ENCODE data around the gene TRIM25.

TRIM25 gene

GRCh38 chr17:56850591-56850990, 63.3 kb downstream of the TRIM25 start:
- Histone ChIP-seq H3K4me1 (ENCODE audit: control insufficient read depth, insufficient read depth, low read length) (no peaks in the 10 kb centered on the region), H3K4me3 (ENCODE audit: low read length) (no peak overlapping the region), H3K9me3 (ENCODE audit: control insufficient read depth, low read length) (no peaks in the 10 kb centered on the region), H3K9ac (ENCODE audit: low read length) (no peak overlapping the region), H3K36me3 (ENCODE audit: control insufficient read depth, insufficient read depth, low read length, severe bottlenecking) (peaks cover 19% of the 10 kb centered on the region), H3K27me3 (replicated peaks; ENCODE audit: control insufficient read depth, insufficient read depth, low read length) (no peaks in the 10 kb centered on the region)
- no peak for DNase-seq (ENCODE audit: low read depth)

GRCh38 chr17:56849131-56849530, 64.7 kb downstream of the TRIM25 start:
- no peak for DNase-seq (ENCODE audit: low read depth)
- Histone ChIP-seq H3K9me3 (ENCODE audit: control insufficient read depth, low read length) (no peaks in the 10 kb centered on the region), H3K4me1 (ENCODE audit: control insufficient read depth, insufficient read depth, low read length) (no peaks in the 10 kb centered on the region), H3K36me3 (ENCODE audit: control insufficient read depth, insufficient read depth, low read length, severe bottlenecking) (peaks cover 19% of the 10 kb centered on the region), H3K27me3 (replicated peaks; ENCODE audit: control insufficient read depth, insufficient read depth, low read length) (no peaks in the 10 kb centered on the region), H3K9ac (ENCODE audit: low read length) (no peak overlapping the region), H3K4me3 (ENCODE audit: low read length) (no peak overlapping the region)

- Histone ChIP-seq H3K9me3 (ENCODE audit: control insufficient read depth, low read length) (no peaks in the 10 kb centered on the region), H3K27me3 (replicated peaks; ENCODE audit: control insufficient read depth, insufficient read depth, low read length) (no peaks in the 10 kb centered on the region), H3K4me1 (ENCODE audit: control insufficient read depth, insufficient read depth, low read length) (no peaks in the 10 kb centered on the region), H3K9ac (ENCODE audit: low read length) (no peak overlapping the region), H3K4me3 (ENCODE audit: low read length) (no peak overlapping the region), H3K36me3 (ENCODE audit: control insufficient read depth, insufficient read depth, low read length, severe bottlenecking) (peaks cover 19% of the 10 kb centered on the region)
- no peak for DNase-seq (ENCODE audit: low read depth)
Observed at GRCh38 chr17:56847106-56847505, 66.7 kb downstream of the TRIM25 start.

GRCh38 chr17:56845934-56846333, 67.9 kb downstream of the TRIM25 start:
- DNase-seq (ENCODE audit: low read depth) = no peak
- H3K9ac ChIP-seq (ENCODE audit: low read length) = no peak overlapping the region
- H3K9me3 ChIP-seq (ENCODE audit: control insufficient read depth, low read length) = no peaks in the 10 kb centered on the region
- peaks cover 16% of the 10 kb centered on the region for H3K36me3 ChIP-seq (ENCODE audit: control insufficient read depth, insufficient read depth, low read length, severe bottlenecking)
- no peak overlapping the region for H3K4me3 ChIP-seq (ENCODE audit: low read length)
- no peaks in the 10 kb centered on the region for H3K27me3 ChIP-seq (replicated peaks; ENCODE audit: control insufficient read depth, insufficient read depth, low read length)
- H3K4me1 ChIP-seq (ENCODE audit: control insufficient read depth, insufficient read depth, low read length) = no peaks in the 10 kb centered on the region

GRCh38 chr17:56842577-56842976, 71.3 kb downstream of the TRIM25 start:
- Histone ChIP-seq H3K4me1 (ENCODE audit: control insufficient read depth, insufficient read depth, low read length) (no peaks in the 10 kb centered on the region), H3K27me3 (replicated peaks; ENCODE audit: control insufficient read depth, insufficient read depth, low read length) (no peaks in the 10 kb centered on the region), H3K9ac (ENCODE audit: low read length) (no peak overlapping the region), H3K9me3 (ENCODE audit: control insufficient read depth, low read length) (no peaks in the 10 kb centered on the region), H3K36me3 (ENCODE audit: control insufficient read depth, insufficient read depth, low read length, severe bottlenecking) (no peaks in the 10 kb centered on the region), H3K4me3 (ENCODE audit: low read length) (no peak overlapping the region)
- DNase-seq (ENCODE audit: low read depth) = no peak

- Histone ChIP-seq H3K4me1 (ENCODE audit: control insufficient read depth, insufficient read depth, low read length) (peaks cover 3% of the 10 kb centered on the region), H3K9ac (ENCODE audit: low read length) (no peak overlapping the region), H3K9me3 (ENCODE audit: control insufficient read depth, low read length) (no peaks in the 10 kb centered on the region), H3K4me3 (ENCODE audit: low read length) (no peak overlapping the region), H3K27me3 (replicated peaks; ENCODE audit: control insufficient read depth, insufficient read depth, low read length) (no peaks in the 10 kb centered on the region), H3K36me3 (ENCODE audit: control insufficient read depth, insufficient read depth, low read length, severe bottlenecking) (no peaks in the 10 kb centered on the region)
- DNase-seq (ENCODE audit: low read depth) = no peak
Observed at GRCh38 chr17:56838687-56839086, 75.2 kb downstream of the TRIM25 start.
